ENCODE data around the gene PARP15. TPM values are rescaled to one million over a fixed set of nuclear protein-coding genes. Genes with fewer than 3 reads are reported as not detected.
A peak's percentile ranks its signal among the peaks of the same experiment; 100 is the strongest.
"Not testable (repeated sequence)": the region's sequence is repeated elsewhere in the genome, so short reads cannot be mapped to it uniquely, and the experiment has no call there.

PARP15 gene
- total RNA-seq, 1 donor from 2014 or later = 0.08 TPM

GRCh38 chr3:122615303-122615702 is 37.9 kb downstream of the PARP15 start:
- no peak for DNase-seq (ENCODE audit: low read depth)

DNA sequence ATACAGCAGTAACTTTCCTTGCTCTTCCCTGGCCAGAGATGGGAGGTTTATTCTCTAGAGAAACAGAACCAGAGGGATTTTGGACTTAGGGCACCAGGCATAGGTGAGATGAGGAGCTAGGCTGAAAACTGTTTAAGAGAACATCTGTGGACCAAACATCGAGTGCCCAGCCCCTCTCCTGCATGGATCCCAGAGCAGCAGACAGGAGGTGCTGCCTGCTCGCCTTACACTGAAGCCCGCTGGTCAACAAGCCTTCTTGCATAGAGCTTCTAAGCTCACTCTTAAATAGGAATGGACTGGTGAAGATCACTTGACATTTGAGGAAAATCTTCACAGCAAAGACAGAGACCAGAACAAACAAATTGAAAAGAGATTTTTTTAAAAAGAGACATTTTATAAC is 41.2 kb downstream of the PARP15 start:
- DNase-seq (ENCODE audit: low read depth) = no peak

DNA sequence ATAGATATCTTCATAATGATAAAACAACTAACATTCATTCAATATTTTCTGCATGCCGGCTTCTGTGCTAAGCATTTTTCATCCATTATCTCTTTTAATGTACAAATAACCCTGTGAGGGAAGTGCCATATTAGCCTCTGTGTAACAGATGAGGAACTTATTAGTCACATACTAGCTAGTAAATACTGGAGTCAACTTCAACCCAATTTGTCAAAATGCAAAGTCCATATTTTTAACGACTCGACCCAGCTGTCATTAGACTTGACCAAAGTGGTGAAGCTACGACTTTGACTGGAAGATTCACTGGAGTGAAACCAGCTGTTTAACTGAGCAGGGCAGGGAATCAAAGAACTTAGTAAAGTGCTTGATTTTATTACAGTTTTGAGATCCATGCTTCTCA is 41.6 kb downstream of the PARP15 start:
- DNase-seq (ENCODE audit: low read depth) = peak; percentile 35

DNA sequence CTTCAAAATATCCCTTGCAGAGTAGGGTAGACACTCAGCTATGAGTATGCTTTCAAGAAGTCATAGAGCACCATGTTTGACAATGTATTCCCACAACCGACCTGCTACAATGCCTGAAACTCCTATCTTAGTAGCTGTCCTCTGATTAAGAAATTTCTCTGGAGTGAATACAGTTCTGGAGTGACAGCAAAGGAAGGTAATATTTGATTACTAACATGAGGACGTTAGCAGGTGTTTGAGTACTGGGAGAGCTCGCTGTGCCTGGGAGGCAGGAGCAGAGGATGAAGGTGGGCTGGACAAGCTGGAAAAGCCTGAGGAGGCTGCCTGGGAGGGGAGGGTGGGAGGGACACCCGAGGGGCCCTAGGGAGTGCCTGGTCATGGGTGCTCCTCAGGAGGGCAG is 42.9 kb downstream of the PARP15 start:
- DNase-seq (ENCODE audit: low read depth) = no peak

DNA sequence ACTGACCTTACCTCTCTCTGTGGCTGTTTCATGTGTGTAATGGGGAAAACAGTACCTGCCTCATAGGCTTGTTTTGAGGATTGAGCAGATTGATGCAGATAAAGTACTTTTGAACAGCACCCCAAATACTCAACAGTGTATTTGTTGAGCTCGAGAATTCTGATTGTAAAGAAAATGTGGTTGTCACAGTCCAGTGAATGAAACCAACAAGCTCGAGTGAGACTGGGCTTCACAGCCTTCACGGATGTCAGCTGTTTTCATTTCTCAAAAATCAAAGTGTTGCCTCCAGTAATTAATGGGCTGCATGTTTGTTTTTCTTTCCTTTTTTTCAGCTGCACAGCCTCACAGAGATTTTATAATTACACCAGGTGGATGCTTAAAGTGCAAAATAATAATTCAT is 43.7 kb downstream of the PARP15 start:
- no peak for DNase-seq (ENCODE audit: low read depth)

DNA sequence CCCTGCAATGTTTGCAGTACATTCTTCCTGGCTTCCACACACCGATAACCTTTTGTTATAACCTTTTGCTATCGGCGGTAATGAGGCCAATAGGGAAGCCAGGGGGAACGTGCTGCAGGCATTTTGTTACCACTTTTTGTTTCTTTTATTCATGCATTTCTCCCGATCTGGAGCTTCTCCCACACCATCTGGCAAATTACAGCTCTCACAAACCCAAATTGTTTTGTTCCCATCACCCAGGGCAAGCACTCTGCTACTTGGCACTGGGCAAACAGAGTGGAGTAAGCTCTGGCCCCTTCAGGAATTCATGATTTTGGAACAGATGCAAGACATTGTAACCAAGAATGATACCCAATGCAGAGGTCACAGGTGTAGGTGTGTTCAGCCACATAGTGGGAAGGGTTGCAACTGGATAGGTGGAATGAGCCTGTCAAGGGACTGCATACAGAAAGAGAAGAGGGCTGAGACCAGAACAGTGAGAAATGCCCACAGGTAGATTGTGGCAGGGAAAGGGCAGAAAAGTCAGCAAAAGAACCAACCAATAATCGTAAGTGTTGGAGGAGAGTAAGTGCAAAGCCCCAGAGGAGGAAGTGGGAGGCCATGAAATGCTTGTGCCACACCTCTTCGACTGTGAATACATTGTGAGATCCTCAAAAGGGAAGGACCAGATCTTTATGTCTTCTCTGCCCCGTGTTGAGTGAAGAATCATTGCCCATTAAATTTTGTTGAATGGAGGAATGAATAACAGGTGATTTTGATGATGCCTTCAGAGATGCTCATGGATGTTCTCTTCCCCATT is 45.8 kb downstream of the PARP15 start:
- no peak for DNase-seq (ENCODE audit: low read depth)

DNA sequence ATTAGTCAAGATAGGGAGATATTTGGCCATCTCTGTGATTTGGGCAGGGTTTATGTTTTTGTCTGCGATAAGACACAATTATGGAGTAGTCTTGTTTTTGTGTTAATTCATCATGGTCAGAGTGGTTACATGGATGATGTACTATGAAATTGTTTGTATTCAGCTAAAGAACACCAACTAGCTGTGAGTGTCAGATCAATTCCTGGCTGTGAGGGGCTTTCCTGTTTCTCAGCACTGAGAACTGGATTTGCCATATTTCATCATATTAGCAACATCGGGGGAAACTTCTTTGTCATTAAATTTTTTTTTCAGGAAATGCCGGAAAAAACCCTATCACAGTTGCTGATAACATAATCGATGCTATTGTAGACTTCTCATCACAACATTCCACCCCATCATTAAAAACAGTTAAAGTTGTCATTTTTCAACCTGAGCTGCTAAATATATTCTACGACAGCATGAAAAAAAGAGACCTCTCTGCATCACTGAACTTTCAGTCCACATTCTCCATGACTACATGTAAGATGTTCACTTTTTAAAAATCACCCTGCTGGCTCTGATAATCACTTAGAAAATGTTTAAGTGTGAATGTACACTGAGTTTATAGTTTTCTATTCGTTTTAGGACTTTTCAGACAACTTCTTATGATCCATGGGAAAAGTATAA is 49.2 kb downstream of the PARP15 start:
- no peak for DNase-seq (ENCODE audit: low read depth)

DNA sequence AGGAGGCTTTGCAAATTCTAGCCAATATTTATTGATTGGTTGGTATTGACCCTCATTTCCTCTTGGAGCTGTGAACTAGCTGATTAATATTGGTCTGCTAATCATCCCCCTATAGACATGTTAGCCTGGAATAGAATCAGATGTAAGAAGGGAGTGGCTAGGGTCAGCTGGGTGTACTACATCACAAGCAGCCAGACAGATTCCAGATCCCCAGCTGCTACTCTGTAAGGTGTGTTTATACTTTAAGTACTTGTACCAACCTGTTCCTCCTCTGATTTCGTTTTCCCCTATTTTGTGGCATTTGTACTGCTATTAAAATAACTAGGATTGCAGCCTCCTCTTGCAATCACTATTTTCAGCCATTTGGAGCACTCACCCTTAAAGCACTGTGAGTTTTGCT is 49.9 kb downstream of the PARP15 start:
- DNase-seq (ENCODE audit: low read depth) = no peak

DNA sequence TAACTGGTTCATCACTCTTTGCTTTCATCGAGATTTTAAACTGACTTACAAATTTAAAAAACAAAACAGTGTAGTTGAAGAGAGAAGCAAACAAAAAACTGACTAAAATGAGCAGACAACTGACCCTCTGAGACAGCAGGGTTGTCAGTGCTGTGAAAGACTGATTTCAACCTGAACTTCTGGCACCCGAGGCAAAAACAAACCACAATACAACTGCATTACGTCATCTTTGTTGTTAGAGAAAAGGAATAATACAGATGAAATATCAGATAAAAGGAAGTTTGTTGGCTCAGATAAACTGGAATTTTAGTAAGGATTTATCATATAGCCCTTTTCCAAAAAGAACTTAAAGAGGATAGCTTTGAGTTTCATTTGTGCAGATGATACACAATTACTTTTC is 51.1 kb downstream of the PARP15 start:
- DNase-seq (ENCODE audit: low read depth) = peak; percentile 27

- DNase-seq (ENCODE audit: low read depth) = no peak
Observed at GRCh38 chr3:122629763-122630162, 52.3 kb downstream of the PARP15 start.

- no peak for DNase-seq (ENCODE audit: low read depth)
Observed at GRCh38 chr3:122635789-122636188, 58.3 kb downstream of the PARP15 start.

DNA sequence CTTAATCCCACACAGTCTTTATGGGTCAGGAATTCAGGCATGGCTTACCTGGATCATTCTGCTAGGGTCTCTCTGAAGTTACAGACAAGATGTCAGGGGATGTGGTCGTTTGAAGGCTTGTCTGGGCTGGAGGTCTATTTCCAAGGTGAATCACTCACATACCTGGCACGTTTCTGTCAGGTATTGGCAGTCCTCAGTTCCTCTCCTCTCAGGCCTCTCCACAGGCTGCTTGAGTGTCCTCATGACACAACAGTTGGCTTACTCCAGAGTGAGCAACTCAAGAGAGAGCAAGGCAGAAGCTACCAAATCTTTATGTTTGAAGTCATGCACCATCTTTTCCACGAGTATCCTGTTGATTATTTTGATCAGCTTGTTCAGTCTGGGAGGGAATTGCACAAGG is 59.2 kb downstream of the PARP15 start:
- no peak for DNase-seq (ENCODE audit: low read depth)

DNA sequence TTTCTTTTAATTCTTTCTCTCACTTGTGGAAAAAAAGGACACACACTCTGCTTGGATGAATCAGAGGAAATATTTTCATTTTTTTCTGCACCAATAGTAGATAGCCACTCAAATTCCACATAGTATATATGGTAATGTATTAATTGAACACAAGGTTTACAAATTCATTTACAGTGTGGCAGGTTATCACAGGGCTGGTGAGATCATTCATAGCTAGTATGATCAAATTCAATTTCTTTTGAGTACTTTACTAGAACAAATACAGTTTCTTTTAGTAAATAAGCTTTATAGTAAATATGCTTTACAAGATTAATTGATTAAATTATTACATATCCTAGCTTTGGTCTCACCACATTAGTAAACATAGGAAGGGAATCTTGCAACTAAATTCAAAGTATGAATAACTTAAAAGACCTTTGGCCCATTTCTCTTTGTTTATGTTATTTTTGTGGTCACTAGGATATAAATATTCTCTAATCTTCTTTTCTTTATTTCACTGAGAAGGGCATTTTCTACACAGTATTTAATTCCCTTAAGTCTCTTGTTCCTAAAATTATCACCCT is 63.1 kb downstream of the PARP15 start:
- DNase-seq (ENCODE audit: low read depth) = no peak

- DNase-seq (ENCODE audit: low read depth) = no peak
Observed at GRCh38 chr3:122642935-122643334, 65.5 kb downstream of the PARP15 start.

DNA sequence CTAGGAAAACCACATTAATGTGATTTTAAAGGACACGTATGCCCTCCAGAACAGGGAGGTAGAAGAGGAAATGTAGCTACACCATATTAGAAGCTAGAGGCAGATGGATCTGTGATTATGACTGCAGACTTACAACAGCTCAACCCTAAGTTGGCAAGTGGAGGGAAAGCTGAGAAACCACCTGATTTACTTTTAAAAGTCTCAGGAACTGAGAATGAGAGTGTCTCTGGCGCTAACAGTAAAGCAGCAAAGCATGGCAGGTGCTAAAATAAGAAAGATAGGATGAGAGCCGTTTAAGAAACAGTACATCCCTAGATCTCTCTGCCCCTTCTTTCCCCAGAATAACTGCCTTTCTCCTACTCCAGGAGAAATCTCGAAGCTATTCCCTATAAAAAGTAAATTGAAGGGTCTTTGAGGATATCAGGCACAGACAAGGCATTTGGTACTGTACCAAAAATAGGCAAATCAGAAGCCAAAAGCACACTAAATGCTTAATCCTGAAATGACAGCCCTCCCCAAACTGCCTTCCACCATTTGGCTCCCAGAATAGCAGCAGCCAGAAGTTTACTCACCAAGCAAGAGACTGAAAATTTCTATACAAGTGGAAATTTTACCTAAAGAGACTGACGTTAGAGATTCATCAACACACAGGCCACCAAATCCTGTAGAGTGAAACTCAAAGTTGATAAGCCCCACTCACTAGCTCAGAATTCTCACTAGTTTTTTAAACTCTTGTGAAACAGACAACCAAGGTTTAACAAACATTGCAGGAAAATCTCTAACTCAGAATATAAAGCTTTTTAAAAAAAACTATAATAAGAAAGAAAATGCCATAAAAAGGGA is 68.9 kb downstream of the PARP15 start:
- DNase-seq (ENCODE audit: low read depth) = no peak

GRCh38 chr3:122651233-122651907 is 73.9 kb downstream of the PARP15 start:
- not testable (repeated sequence) for DNase-seq (ENCODE audit: low read depth)

DNA sequence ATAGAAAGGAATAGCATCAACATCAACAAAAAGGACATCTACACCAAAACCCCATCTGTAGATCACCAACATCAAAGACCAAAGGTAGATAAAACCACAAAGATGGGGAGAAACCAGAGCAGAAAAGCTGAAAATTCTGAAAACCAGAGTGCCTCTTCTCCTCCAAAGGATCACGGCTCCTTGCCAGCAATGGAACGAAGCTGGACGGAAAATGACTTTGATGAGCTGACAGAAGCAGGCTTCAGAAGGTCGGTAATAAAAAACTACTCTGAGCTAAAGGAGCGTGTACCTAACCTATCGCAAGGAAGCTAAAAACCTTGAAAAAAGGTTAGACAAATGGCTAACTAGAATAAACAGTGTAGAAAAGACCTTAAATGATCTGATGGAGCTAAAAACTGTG is 74.5 kb downstream of the PARP15 start:
- not testable (repeated sequence) for DNase-seq (ENCODE audit: low read depth)

DNA sequence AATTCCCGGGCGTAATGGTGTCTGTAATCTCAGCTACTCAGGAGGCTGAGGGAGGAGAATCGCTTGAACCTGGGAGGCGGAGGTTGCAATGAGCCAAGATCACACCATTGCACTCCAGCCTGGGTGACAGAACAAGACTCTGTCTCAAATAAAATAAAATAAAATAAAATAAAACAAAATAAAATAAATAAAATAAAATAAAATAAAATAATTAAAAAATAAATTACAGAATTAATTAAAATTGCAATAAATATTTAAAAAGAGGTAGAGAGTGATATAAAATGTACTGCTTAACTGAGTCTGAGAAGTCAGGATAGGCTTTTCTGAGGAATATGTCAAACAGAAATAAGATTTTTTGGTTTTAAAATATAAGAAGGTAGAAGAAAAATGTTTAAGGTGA is 80.9 kb downstream of the PARP15 start:
- not testable (repeated sequence) for DNase-seq (ENCODE audit: low read depth)

DNA sequence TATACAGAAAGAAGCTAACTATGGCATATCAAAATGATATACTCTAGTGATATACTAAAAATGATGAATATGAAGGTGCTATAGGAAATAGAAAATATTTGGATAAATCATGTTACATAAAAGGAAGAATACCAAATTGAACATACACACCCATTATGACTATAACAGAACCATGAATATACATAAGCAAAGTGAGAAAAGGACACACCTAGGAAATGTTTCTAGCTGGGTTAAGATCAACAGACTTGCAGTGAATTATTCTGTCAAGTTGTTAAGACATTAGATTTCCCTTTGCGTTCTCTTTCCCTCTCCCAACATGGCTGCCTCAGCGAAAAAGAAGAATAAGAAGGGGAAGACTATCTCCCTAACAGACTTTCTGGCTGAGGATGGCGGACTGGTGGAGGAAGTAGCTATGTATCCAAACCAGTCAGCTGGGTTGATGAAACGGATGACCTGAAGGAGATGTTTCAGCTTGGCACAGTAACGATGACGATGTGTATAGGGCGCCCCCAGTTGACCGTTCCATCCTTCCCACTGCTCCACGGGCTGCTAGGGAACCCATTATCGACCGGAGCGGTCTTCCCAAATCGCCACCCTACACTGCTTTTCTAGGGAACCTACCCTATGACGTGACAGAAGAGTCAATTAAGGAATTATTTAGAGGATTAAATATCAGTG is 83.0 kb downstream of the PARP15 start:
- no peak for DNase-seq (ENCODE audit: low read depth)

DNA sequence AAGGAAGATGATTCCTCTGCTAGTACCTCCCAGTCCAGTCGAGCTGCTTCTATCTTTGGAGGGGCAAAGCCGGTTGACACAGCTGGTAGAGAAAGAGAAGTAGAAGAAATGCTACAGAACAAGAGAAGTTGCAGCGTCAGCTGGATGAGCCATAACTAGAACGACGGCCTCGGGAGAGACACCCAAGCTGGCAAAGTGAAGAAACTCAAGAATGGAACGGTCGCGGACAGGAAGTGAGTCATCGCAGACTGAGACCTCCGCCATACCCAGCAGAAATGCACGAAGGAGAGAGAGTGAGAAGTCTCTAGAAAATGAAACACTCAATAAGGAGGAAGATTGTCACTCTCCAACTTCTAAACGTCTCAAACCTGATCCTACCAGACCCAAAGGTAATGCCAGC is 84.2 kb downstream of the PARP15 start:
- DNase-seq (ENCODE audit: low read depth) = no peak

- no peak for DNase-seq (ENCODE audit: low read depth)
Observed at GRCh38 chr3:122662505-122662904, 85.1 kb downstream of the PARP15 start.

All from myocyte (in vitro differentiated cells).